IPS-15b (cell line): ENCODE data around the gene PRKCA.

Experiments used
- H3K27me3 ChIP-seq: one replicate; pipeline ENCODE4 v1.6.1; 2013; ENCODE audit warnings: low read length; ENCODE audit not compliant: control insufficient read depth, insufficient read depth
- H3K36me3 ChIP-seq: one replicate; pipeline ENCODE4 v1.6.1; 2013; ENCODE audit warnings: low read length; ENCODE audit not compliant: control insufficient read depth, insufficient read depth
- H3K4me1 ChIP-seq: one replicate; pipeline ENCODE4 v1.6.1; 2013; ENCODE audit warnings: mild to moderate bottlenecking, low read length; ENCODE audit not compliant: control insufficient read depth, insufficient read depth
- H3K4me3 ChIP-seq: one replicate; pipeline ENCODE4 v1.5.1; 2013; ENCODE audit warnings: low read depth, low read length
- H3K9ac ChIP-seq: one replicate; pipeline ENCODE4 v1.6.1; 2013; ENCODE audit warnings: low read depth, mild to moderate bottlenecking, low read length
- H3K9me3 ChIP-seq: one replicate; pipeline ENCODE4 v1.6.1; 2013; ENCODE audit warnings: mild to moderate bottlenecking, low read length; ENCODE audit not compliant: control insufficient read depth, insufficient read depth

The PRKCA gene

GRCh38 chr17:66426397-66427033 lies 124.1 kb downstream of the PRKCA start:
- H3K4me3 ChIP-seq = no peak overlapping the region
- H3K36me3 ChIP-seq = no peaks in the 10 kb centered on the region
- no peak overlapping the region for H3K9ac ChIP-seq
- H3K9me3 ChIP-seq = no peaks in the 10 kb centered on the region
- H3K27me3 ChIP-seq = no peaks in the 10 kb centered on the region
- H3K4me1 ChIP-seq = peaks cover 2% of the 10 kb centered on the region

- no peaks in the 10 kb centered on the region for H3K27me3 ChIP-seq
- no peak overlapping the region for H3K9ac ChIP-seq
- H3K4me3 ChIP-seq = no peak overlapping the region
- H3K4me1 ChIP-seq = peaks cover 2% of the 10 kb centered on the region
- no peaks in the 10 kb centered on the region for H3K9me3 ChIP-seq
- no peaks in the 10 kb centered on the region for H3K36me3 ChIP-seq
These were observed 124.7 kb downstream of the PRKCA start for GRCh38 chr17:66427134-66427533.

GRCh38 chr17:66429680-66430079 lies 127.3 kb downstream of the PRKCA start:
- Histone ChIP-seq H3K27me3 (no peaks in the 10 kb centered on the region), H3K4me3 (no peak overlapping the region), H3K36me3 (no peaks in the 10 kb centered on the region), H3K4me1 (peaks cover 2% of the 10 kb centered on the region), H3K9me3 (no peaks in the 10 kb centered on the region), H3K9ac (no peak overlapping the region)

GRCh38 chr17:66430846-66431795 lies 128.7 kb downstream of the PRKCA start:
- peaks cover 2% of the 10 kb centered on the region for H3K4me1 ChIP-seq
- no peaks in the 10 kb centered on the region for H3K9me3 ChIP-seq
- H3K27me3 ChIP-seq = no peaks in the 10 kb centered on the region
- H3K9ac ChIP-seq = no peak overlapping the region
- H3K36me3 ChIP-seq = no peaks in the 10 kb centered on the region
- no peak overlapping the region for H3K4me3 ChIP-seq

- Histone ChIP-seq H3K27me3 (no peaks in the 10 kb centered on the region), H3K9ac (no peak overlapping the region), H3K4me3 (no peak overlapping the region), H3K4me1 (no peaks in the 10 kb centered on the region), H3K36me3 (no peaks in the 10 kb centered on the region), H3K9me3 (no peaks in the 10 kb centered on the region)
These were observed 129.5 kb downstream of the PRKCA start for GRCh38 chr17:66431910-66432309.

- Histone ChIP-seq H3K36me3 (no peaks in the 10 kb centered on the region), H3K4me3 (no peak overlapping the region), H3K9me3 (no peaks in the 10 kb centered on the region), H3K27me3 (no peaks in the 10 kb centered on the region), H3K4me1 (no peaks in the 10 kb centered on the region), H3K9ac (no peak overlapping the region)
These were observed 130.1 kb downstream of the PRKCA start for GRCh38 chr17:66432411-66432957.

GRCh38 chr17:66432996-66433551 lies 130.7 kb downstream of the PRKCA start:
- Histone ChIP-seq H3K4me1 (no peaks in the 10 kb centered on the region), H3K27me3 (no peaks in the 10 kb centered on the region), H3K9me3 (no peaks in the 10 kb centered on the region), H3K9ac (no peak overlapping the region), H3K36me3 (no peaks in the 10 kb centered on the region), H3K4me3 (no peak overlapping the region)

- Histone ChIP-seq H3K4me3 (no peak overlapping the region), H3K9ac (no peak overlapping the region), H3K36me3 (no peaks in the 10 kb centered on the region), H3K9me3 (no peaks in the 10 kb centered on the region), H3K27me3 (no peaks in the 10 kb centered on the region), H3K4me1 (no peaks in the 10 kb centered on the region)
These were observed 132.8 kb downstream of the PRKCA start for GRCh38 chr17:66435182-66435581.

- H3K27me3 ChIP-seq = no peaks in the 10 kb centered on the region
- no peaks in the 10 kb centered on the region for H3K4me1 ChIP-seq
- no peaks in the 10 kb centered on the region for H3K36me3 ChIP-seq
- no peak overlapping the region for H3K9ac ChIP-seq
- no peak overlapping the region for H3K4me3 ChIP-seq
- no peaks in the 10 kb centered on the region for H3K9me3 ChIP-seq
These were observed 134.2 kb downstream of the PRKCA start for GRCh38 chr17:66436631-66437030.

GRCh38 chr17:66437476-66438026 lies 135.1 kb downstream of the PRKCA start:
- H3K4me1 ChIP-seq = no peaks in the 10 kb centered on the region
- no peaks in the 10 kb centered on the region for H3K27me3 ChIP-seq
- H3K9ac ChIP-seq = no peak overlapping the region
- no peaks in the 10 kb centered on the region for H3K36me3 ChIP-seq
- H3K9me3 ChIP-seq = no peaks in the 10 kb centered on the region
- H3K4me3 ChIP-seq = no peak overlapping the region

GRCh38 chr17:66438101-66438500 lies 135.7 kb downstream of the PRKCA start:
- H3K27me3 ChIP-seq = no peaks in the 10 kb centered on the region
- no peaks in the 10 kb centered on the region for H3K4me1 ChIP-seq
- no peak overlapping the region for H3K4me3 ChIP-seq
- H3K9ac ChIP-seq = no peak overlapping the region
- no peaks in the 10 kb centered on the region for H3K9me3 ChIP-seq
- H3K36me3 ChIP-seq = no peaks in the 10 kb centered on the region
